ENCODE measurements around the gene CERS2. TPM values are rescaled to one million over a fixed set of nuclear protein-coding genes. Genes with fewer than 3 reads are reported as not detected.

The CERS2 gene
- total RNA-seq, 1 donor from 2014 or later, result 96.1 TPM

DNA sequence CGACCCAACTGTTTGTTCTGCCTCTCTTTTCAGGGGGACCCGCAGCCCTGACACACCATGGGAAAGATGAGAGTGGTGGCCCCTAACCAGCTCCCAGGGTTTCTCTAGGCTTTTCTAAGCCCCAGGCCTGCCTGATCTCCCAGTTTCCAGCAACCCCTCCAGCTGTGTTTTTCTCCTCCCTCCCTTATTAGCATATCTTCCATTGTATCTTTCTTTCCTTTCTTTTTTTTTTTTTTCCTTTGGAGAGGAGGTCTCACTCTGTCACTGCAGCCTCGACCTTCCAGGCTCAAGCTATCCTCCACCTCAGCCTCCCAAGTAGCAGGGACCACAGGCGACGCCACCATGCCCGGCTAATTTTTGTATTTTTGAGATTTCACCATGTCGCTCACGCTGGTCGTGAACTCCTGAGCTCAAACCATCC is 1.8 kb upstream of the CERS2 start:
- H3K4me3 ChIP-seq (ENCODE audit: low read depth, low read length), result no peak overlapping the region
- TF ChIP-seq, protein P1, sequence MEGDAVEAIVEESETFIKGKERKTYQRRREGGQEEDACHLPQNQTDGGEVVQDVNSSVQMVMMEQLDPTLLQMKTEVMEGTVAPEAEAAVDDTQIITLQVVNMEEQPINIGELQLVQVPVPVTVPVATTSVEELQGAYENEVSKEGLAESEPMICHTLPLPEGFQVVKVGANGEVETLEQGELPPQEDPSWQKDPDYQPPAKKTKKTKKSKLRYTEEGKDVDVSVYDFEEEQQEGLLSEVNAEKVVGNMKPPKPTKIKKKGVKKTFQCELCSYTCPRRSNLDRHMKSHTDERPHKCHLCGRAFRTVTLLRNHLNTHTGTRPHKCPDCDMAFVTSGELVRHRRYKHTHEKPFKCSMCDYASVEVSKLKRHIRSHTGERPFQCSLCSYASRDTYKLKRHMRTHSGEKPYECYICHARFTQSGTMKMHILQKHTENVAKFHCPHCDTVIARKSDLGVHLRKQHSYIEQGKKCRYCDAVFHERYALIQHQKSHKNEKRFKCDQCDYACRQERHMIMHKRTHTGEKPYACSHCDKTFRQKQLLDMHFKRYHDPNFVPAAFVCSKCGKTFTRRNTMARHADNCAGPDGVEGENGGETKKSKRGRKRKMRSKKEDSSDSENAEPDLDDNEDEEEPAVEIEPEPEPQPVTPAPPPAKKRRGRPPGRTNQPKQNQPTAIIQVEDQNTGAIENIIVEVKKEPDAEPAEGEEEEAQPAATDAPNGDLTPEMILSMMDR (conservative IDR thresholded peaks at IDR 0.05; ENCODE audit: low read depth, low read length), result no peak
- no peak for DNase-seq (ENCODE audit: low read depth)

GRCh38 chr1:150973836-150974579 is 627 bp downstream of the CERS2 start:
- no peak for DNase-seq (ENCODE audit: low read depth)
- peak overlapping the region; percentile 83 for H3K4me3 ChIP-seq (ENCODE audit: low read depth, low read length)
- TF ChIP-seq, protein P1 (conservative IDR thresholded peaks at IDR 0.05; ENCODE audit: low read depth, low read length), result no peak

GRCh38 chr1:150973258-150973835 is 1.3 kb downstream of the CERS2 start:
- DNase-seq (ENCODE audit: low read depth), result no peak
- TF ChIP-seq, protein P1 (conservative IDR thresholded peaks at IDR 0.05; ENCODE audit: low read depth, low read length), result no peak
- peak overlapping the region; percentile 83 for H3K4me3 ChIP-seq (ENCODE audit: low read depth, low read length)

- peak overlapping the region; percentile 83 for H3K4me3 ChIP-seq (ENCODE audit: low read depth, low read length)
- no peak for DNase-seq (ENCODE audit: low read depth)
- TF ChIP-seq, protein P1 (conservative IDR thresholded peaks at IDR 0.05; ENCODE audit: low read depth, low read length), result no peak
Observed at GRCh38 chr1:150972417-150972940, 2.2 kb downstream of the CERS2 start.

DNA sequence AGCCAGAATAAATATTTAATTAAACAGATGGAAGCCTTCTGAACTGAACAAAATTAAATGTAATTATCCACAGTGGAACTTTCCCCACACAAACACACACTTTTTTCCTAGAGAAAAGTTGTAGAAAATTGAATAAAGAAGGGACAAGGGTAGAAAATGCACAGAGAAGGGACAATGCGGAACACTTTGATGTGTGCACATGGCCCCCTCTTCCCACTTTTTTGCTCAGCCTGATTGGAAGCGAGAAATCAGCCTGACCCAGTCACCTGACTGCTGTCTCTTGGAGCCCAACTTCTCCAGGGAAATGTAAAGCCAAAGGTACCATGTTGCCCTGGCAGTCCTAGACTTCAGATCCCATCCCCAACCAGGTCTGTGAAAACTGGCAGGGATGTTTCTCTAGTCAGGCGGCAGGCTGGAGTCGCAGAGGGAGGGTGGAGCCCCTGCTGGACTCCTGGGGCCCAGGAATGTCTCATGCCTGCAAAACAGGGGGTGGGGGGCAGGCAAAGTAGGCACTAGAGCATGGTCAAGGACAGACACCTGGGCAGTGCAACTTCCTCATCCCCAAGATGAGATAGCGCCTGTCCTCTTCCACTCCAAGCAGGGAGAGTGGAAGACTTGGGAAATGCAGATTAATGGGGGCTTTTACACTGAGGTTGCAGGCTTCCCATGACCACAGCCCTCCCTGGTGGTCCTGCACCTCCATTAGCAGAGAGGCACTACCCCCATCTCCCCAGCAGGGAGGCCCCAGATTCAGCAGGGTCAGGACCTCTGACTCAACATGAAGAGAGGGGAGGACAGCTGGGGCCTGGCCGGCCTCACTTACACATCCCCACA is 2.8 kb downstream of the CERS2 start:
- TF ChIP-seq, protein P1 (conservative IDR thresholded peaks at IDR 0.05; ENCODE audit: low read depth, low read length), result peak; percentile 29
- H3K4me3 ChIP-seq (ENCODE audit: low read depth, low read length), result peak overlapping the region; percentile 83
- DNase-seq (ENCODE audit: low read depth), result no peak

DNA sequence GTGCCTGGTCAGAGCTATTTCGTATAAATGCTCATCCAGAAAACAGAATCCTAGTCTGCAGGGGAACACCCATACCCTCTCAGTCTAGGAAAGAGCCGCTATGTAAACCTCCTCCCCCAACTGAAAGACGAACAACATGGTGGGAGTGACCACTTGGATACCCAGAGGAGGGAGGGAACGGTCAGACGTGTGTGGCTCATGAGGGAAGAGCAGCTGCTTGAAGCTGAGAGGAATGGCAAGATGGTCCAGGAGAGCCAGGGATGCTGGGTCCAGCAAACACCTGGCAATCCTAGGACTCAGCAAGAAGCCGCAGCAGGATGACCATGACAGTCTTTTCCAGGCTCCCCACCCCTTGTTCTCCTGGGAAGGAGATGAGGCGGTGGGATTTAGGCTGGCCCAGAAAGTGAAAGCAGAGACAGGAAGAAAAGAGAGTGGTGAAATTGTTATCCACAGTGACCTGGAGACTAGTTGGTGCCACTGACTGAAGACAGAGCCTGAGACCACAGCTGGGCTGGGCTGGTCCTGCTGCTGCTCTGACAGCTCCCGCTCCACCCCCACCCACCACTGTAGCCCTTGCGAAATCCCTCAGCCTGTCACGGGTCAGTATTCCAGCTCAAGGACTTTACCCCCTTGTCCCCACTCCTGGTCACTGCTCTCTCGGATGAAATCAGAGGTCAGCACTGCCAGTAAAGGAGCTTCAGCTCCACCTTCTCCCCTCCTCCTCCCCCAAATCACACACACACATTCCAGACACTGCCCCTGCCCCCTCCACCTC is 3.6 kb downstream of the CERS2 start:
- TF ChIP-seq, protein P1 (conservative IDR thresholded peaks at IDR 0.05; ENCODE audit: low read depth, low read length), result no peak
- H3K4me3 ChIP-seq (ENCODE audit: low read depth, low read length), result peak overlapping the region; percentile 83
- DNase-seq (ENCODE audit: low read depth), result no peak

All from epithelial cell of proximal tubule (primary cell).